ENCODE measurements around the gene SRA1. TPM values are rescaled to one million over a fixed set of nuclear protein-coding genes. Genes with fewer than 3 reads are reported as not detected.

SRA1 gene
- total and polyA plus RNA-seq, 9 of the 15 experiments (the other 6 are each of a cell fraction or from before 2014, with no cell fraction given), result 24.1 to 47.4 (median 41.3) TPM

GRCh38 chr5:140564196-140565023, 7.1 kb upstream of the SRA1 start, which contains the start of the genes APBB3 and SLC35A4 (continued):
- TF ChIP-seq CTCF (IDR thresholded peaks at IDR 0.05 in 2 of 3, conservative IDR thresholded peaks at IDR 0.05 in 1 of 3; ENCODE audit: insufficient read depth in 2 of 3, low read depth in 1 of 3, low read length in 3 of 3), result 0 out of 6 replicates have a peak, but pooled peaks of 1 of the 3 experiments have one; percentile 12
- peak; percentile 78 for TF ChIP-seq GTF2E2 (tag; IDR thresholded peaks at IDR 0.05)
- TF ChIP-seq ZFP30 (CRISPR knock-in tag; IDR thresholded peaks at IDR 0.05; ENCODE audit: borderline replicate concordance), result no peak
- no peak for TF ChIP-seq ZNF316 (IDR thresholded peaks at IDR 0.05)
- peak; percentile 100 for TF ChIP-seq GATAD2B (IDR thresholded peaks at IDR 0.05; ENCODE audit: borderline replicate concordance)
- peak; percentile 11; the same call in 1 of the 2 replicates for TF ChIP-seq ZNF134 (CRISPR knock-in tag; conservative IDR thresholded peaks at IDR 0.05)
- TF ChIP-seq TRIM24 (IDR thresholded peaks at IDR 0.05), result 0 out of 4 replicates have a peak, but pooled peaks of 1 of the 2 experiments have one; percentile 42
- peak; percentile 83 for TF ChIP-seq CREB3L1 (IDR thresholded peaks at IDR 0.05; ENCODE audit: borderline replicate concordance, low read depth)
- TF ChIP-seq CEBPG (CRISPR knock-in tag; IDR thresholded peaks at IDR 0.05), result peak; percentile 34; the same call in 1 of the 2 replicates
- 0 out of 4 replicates have a peak, but pooled peaks of 1 of the 2 experiments have one; percentile 21 for TF ChIP-seq CEBPG (tag; conservative IDR thresholded peaks at IDR 0.05 in 1 of 2, IDR thresholded peaks at IDR 0.05 in 1 of 2)
- peak; percentile 58 for TF ChIP-seq EP300 (IDR thresholded peaks at IDR 0.05; ENCODE audit: low read length)
- peak; percentile 82 for TF ChIP-seq POLR2B (IDR thresholded peaks at IDR 0.05; ENCODE audit: low read depth, partially characterized antibody)
- TF ChIP-seq ELF2 (CRISPR knock-in tag; IDR thresholded peaks at IDR 0.05), result no peak
- TF ChIP-seq NEUROD1 (IDR thresholded peaks at IDR 0.05; ENCODE audit: borderline replicate concordance, low read depth, low read length, partially characterized antibody), result peak; percentile 28
- TF ChIP-seq MNT (conservative IDR thresholded peaks at IDR 0.05), result peak; percentile 96 to 98
- no peak for TF ChIP-seq EZH2 (IDR thresholded peaks at IDR 0.05; ENCODE audit: borderline replicate concordance, low read depth, low read length)
- no peak for TF ChIP-seq SRSF3 (IDR thresholded peaks at IDR 0.05; ENCODE audit: insufficient read depth, low read length)
- TF ChIP-seq HMG20A (CRISPR knock-in tag; conservative IDR thresholded peaks at IDR 0.05), result no peak
- TF ChIP-seq ZNF184 (CRISPR knock-in tag; IDR thresholded peaks at IDR 0.05), result no peak
- TF ChIP-seq KAT2B (IDR thresholded peaks at IDR 0.05; ENCODE audit: low read depth, low read length), result no peak
